Sigmoid colon (tissue), 7 donors: Measurements from ENCODE around the gene RIN1. TPM values are rescaled to one million over a fixed set of nuclear protein-coding genes. Genes with fewer than 3 reads are reported as not detected.
A peak's percentile ranks its signal among the peaks of the same experiment; 100 is the strongest.

Experiments
- DNase-seq: peaks from one replicate; pipeline ENCODE4 v3.0.0-alpha.2; 2019
- H3K27ac ChIP-seq, 4 donors: fragments of 200-600 bp; sonication (generic); one replicate each; pipeline ENCODE4 v1.5.1; 2016 to 2019; ENCODE audit warnings: mild to moderate bottlenecking in 1 of 4
- H3K27me3 ChIP-seq, 3 donors: fragments of 200-600 bp; sonication (generic); one replicate each; pipeline ENCODE4 v1.5.1; 2019; ENCODE audit warnings: mild to moderate bottlenecking in 1 of 3
- H3K36me3 ChIP-seq, 4 donors: fragments of 200-600 bp; sonication (generic); one replicate each; pipeline ENCODE4 v1.5.1; 2016 to 2019
- H3K4me1 ChIP-seq, 4 donors: fragments of 200-600 bp; sonication (generic); one replicate each; pipeline ENCODE4 v1.5.1; 2017 to 2019
- H3K4me3 ChIP-seq, 4 donors: fragments of 200-600 bp; sonication (generic); one replicate each; pipeline ENCODE4 v1.5.1; 2017 to 2019; ENCODE audit warnings: mild to moderate bottlenecking in 2 of 4, moderate library complexity in 1 of 4
- H3K9me3 ChIP-seq, 4 donors: fragments of 200-600 bp in 3 of 4; sonication (generic) in 3 of 4; one replicate each; pipeline versions ENCODE4 v1.5.1 to v1.6.1; 2013 to 2019
- EP300 ChIP-seq, 4 donors: sonication (generic); formaldehyde crosslinking; IDR thresholded peaks; one replicate each; pipeline ENCODE4 v1.6.1; 2017; ENCODE audit warnings: antibody characterized with exemption in 4 of 4
- POLR2A ChIP-seq, 2 donors: fragments of 450-650 bp; IDR thresholded peaks; one replicate each; pipeline ENCODE4 v1.6.1; 2016; ENCODE audit warnings: antibody characterized with exemption in 2 of 2, mild to moderate bottlenecking in 2 of 2, moderate library complexity in 2 of 2
- POLR2AphosphoS5 ChIP-seq, 4 donors: sonication (generic); formaldehyde crosslinking; IDR thresholded peaks; one replicate each; pipeline ENCODE4 v1.6.1; 2017; ENCODE audit warnings: antibody characterized with exemption in 4 of 4
- WGBS, 2 donors: extraction: QIAGEN DNeasy Blood & Tissue Kit; methylation state at CpG; one replicate each; pipeline ENCODE4 v1.1.7; 2013; 5-methylcytosine and 5-hydroxymethylcytosine counted together
- intact Hi-C: fragments of 100-400 bp; cut with DNase I; formaldehyde crosslinking; loops from one replicate; pipeline ENCODE4 v1.15.1; 2023
- polyA plus RNA-seq, 3 donors: library from polyadenylated mRNA; stranded (reverse); fragments of 200-250 nt; gene quantifications; one replicate each; pipeline ENCODE4 v1.2.3, GENCODE V29; 2013
- total RNA-seq, 4 donors: library from RNA; depleted of rRNA; stranded (reverse); fragments of >200 nt; gene quantifications; one replicate each; pipeline ENCODE4 v1.1.0, GENCODE V29; 2016
- TF ChIP-seq, protein P1 (sequence below), 4 experiments: fragments of 450-650 bp in 3 of 4; fragments of 200-600 bp in 1 of 4; IDR thresholded peaks; one replicate each; pipeline ENCODE4 v1.5.1; 2016 to 2019; ENCODE audit warnings: antibody characterized with exemption in 4 of 4, mild to moderate bottlenecking in 3 of 4, moderate library complexity in 2 of 4
- donor health status: healthy with polysubstance abuse.
- donor health status: Bipolar disorder and iron deficiency.
- donor health status: healthy.

RIN1 gene
- total and polyA plus RNA-seq, 7 donors: 0.68 to 10.2 (median 2.9) TPM

DNA sequence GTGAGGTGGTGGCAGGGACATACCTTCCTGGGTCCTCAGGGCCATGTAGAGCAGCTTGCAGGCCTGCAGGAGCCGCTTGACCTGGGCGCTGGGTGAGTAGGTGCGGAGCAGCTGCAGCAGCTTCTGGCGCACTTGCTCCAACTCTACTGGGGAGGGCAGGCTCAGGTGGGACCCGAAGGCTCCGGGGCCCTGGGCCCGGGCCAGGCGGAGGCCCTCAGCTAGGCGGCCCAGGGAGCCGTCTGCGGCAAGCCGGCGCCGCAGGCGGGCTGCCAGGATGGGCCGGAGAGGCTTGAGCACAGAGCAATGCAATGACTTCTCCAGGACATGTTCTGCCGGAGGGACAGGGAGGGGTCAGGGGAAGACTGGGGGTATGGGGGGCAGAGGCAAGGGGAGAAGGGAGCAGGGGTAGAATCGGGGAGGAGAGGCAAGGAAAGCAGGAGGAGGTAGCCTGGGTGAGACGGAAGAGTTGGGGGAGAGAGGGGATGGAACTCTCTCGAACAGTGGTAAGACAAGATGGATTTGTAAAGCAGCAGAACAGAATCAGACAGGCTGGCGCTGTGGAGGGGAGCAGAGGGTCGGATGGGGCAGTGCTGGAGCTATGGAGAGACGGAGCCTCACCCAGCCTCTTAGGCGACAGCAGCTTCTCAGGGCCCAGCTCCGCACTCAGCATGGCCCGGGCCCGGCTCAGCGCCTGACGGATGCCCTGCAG lies 2.2 kb downstream of the RIN1 start:
- 90 to 92% methylated on average over 29 of the region's 29 CpGs for WGBS, 2 donors
- no peak overlapping the region for H3K4me3 ChIP-seq
- peaks cover 0 to 36% (median 7%) of the 10 kb centered on the region in 4 donors for H3K36me3 ChIP-seq
- peaks cover 0 to 29% (median 26%) of the 10 kb centered on the region in 4 donors for H3K4me1 ChIP-seq
- no peaks in the 10 kb centered on the region for H3K27me3 ChIP-seq
- H3K9me3 ChIP-seq: no peaks in the 10 kb centered on the region
- intact Hi-C loops: no loop called here
- no peak for DNase-seq
- TF ChIP-seq POLR2AphosphoS5 (IDR thresholded peaks at IDR 0.05) (no peak), POLR2A (IDR thresholded peaks at IDR 0.05) (no peak), EP300 (IDR thresholded peaks at IDR 0.05) (no peak)
- TF ChIP-seq, protein P1, sequence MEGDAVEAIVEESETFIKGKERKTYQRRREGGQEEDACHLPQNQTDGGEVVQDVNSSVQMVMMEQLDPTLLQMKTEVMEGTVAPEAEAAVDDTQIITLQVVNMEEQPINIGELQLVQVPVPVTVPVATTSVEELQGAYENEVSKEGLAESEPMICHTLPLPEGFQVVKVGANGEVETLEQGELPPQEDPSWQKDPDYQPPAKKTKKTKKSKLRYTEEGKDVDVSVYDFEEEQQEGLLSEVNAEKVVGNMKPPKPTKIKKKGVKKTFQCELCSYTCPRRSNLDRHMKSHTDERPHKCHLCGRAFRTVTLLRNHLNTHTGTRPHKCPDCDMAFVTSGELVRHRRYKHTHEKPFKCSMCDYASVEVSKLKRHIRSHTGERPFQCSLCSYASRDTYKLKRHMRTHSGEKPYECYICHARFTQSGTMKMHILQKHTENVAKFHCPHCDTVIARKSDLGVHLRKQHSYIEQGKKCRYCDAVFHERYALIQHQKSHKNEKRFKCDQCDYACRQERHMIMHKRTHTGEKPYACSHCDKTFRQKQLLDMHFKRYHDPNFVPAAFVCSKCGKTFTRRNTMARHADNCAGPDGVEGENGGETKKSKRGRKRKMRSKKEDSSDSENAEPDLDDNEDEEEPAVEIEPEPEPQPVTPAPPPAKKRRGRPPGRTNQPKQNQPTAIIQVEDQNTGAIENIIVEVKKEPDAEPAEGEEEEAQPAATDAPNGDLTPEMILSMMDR (IDR thresholded peaks at IDR 0.05): no peak
- no peak overlapping the region for H3K27ac ChIP-seq

DNA sequence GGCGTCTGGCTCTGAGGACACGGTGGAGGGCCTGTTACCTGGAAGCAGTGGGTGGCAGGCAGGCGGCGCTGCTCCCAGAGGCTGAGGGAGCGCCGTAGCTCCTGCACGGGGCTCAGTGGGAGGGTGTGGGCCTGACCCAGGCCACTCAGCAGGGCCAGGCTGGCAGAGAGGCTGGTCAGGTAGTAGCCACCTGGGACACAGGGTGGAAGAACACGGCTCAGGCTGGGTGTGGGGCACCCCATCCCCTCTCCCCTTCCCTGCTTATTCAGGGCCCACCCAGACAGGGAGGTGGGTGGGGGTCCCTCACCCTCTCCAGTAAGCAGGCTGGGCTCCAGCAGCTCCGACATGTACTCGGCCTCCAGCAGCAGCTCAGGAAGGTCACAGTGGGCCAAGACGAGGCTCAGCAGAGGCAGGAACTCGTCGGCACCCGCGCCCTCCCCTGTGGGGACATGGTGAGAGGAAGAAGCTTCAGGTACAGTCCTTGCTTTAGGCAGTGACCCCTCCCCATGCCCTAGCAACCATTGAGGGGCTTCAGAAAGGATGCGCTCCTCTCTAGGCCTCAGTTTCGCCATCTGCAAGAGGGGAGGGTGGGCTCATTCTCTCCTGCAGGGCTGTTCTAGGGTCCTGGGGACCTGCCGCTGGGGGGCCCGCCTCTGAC lies 2.9 kb downstream of the RIN1 start:
- peaks cover 0 to 36% (median 33%) of the 10 kb centered on the region in 4 donors for H3K4me1 ChIP-seq
- H3K9me3 ChIP-seq: no peaks in the 10 kb centered on the region
- intact Hi-C loops: no loop called here
- H3K36me3 ChIP-seq: peaks cover 0 to 29% (median 3%) of the 10 kb centered on the region in 4 donors
- TF ChIP-seq POLR2AphosphoS5 (IDR thresholded peaks at IDR 0.05): no peak
- no peak for TF ChIP-seq EP300 (IDR thresholded peaks at IDR 0.05)
- TF ChIP-seq POLR2A (IDR thresholded peaks at IDR 0.05): no peak
- TF ChIP-seq, protein P1 (IDR thresholded peaks at IDR 0.05): no peak
- H3K27ac ChIP-seq: no peak overlapping the region
- H3K4me3 ChIP-seq: no peak overlapping the region
- H3K27me3 ChIP-seq: no peaks in the 10 kb centered on the region
- peak; percentile 52 for DNase-seq
- WGBS, 2 donors: 91 to 93% methylated on average over 19 of the region's 19 CpGs

DNA sequence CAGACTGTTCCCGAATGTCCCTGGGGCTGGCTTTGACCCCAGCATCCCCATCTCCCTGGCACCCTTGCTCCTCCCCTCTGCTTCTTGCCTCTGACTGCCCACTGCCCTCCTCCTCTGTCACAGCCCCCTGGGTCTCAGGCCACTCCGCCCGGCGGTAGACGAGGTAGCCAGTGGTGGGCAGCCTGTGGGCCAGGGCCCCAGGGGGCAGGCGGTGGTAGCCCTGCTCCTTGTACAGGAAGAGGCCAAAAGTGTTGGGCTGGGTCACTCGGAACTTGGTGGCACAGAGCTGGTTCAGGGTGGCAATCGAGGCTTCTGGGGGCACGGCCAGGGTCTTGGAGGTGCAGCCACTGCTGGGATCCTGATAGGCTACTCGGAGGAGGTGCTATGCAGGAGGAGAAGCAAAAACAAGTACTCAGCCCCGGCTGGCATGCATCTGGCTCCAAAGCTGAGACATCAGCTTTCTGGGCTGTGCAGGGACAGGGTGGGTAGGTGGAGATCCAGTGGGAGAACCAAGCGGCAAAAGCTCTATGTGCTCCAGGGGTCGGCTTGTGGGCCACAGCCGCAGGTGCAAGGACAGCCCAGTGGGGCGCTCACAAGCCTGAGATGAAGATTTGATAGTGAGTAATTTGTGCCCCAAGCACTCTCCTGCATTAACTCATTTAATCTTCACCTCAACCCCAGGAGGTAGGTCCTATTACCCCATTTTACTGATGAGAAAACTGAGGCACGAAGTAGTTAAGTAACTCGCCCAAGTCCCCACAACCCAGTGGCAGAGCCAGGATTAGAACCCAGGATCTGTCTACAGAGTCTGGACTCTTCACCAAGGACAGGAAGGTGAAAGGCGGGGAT lies 3.6 kb downstream of the RIN1 start:
- DNase-seq: peak; percentile 56
- intact Hi-C loops: no loop called here
- no peaks in the 10 kb centered on the region for H3K27me3 ChIP-seq
- no peaks in the 10 kb centered on the region for H3K9me3 ChIP-seq
- TF ChIP-seq POLR2AphosphoS5 (IDR thresholded peaks at IDR 0.05) (no peak), POLR2A (IDR thresholded peaks at IDR 0.05) (no peak), EP300 (IDR thresholded peaks at IDR 0.05) (no peak)
- TF ChIP-seq, protein P1 (IDR thresholded peaks at IDR 0.05): no peak
- H3K27ac ChIP-seq: no peak overlapping the region
- H3K4me1 ChIP-seq: peaks cover 0 to 43% (median 40%) of the 10 kb centered on the region in 4 donors
- H3K36me3 ChIP-seq: peaks cover 0 to 22% (median 3%) of the 10 kb centered on the region in 4 donors
- H3K4me3 ChIP-seq: no peak overlapping the region
- WGBS, 2 donors: 86 to 87% methylated on average over 18 of the region's 18 CpGs

DNA sequence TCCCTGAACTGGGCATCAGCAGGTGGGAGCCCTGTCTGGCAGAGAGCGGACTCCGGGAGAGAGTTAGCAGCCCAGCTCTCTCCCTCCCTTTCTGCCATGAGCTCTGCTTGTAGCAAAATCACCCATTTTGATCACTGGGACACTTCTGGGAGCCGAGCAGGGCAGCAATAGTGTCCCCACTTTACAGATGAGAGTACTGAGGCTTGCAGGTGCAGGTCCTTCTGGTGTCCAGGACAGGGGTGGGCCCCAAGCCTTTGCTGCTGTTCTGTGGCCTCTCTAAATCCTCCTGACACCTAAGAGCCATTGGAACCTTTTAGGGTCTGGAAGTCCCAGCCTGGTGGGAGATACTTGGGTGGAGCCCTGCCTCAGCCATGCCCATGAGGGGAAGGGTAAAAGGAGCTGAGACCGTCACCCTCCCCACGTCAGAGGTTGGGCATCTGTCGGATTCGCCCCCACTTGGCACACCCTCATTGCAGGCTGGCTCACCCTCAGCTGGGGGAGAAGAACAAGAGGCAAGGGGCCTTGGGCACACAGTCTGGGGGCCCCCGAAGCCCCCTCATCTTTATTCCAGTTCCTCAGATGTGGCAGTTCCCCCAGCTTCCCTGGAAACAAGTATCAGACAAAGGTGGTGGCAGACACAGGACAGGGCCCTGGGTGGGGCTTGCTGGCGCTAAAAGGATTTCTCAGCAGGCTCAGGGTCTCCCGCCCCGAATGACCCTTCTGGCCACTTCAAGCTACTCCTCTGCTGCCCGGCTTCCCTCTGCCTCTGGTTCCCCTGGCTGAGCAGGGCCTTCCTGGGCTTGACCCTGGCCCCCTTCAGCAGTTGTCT lies 4.5 kb downstream of the RIN1 start:
- H3K27ac ChIP-seq: no peak overlapping the region
- WGBS, 2 donors: 93% methylated on average over 12 of the region's 12 CpGs
- peaks cover 0 to 46% (median 44%) of the 10 kb centered on the region in 4 donors for H3K4me1 ChIP-seq
- peaks cover 0 to 16% (median 0%) of the 10 kb centered on the region in 4 donors for H3K36me3 ChIP-seq
- intact Hi-C loops: no loop called here
- no peaks in the 10 kb centered on the region for H3K9me3 ChIP-seq
- no peak overlapping the region for H3K4me3 ChIP-seq
- peak; percentile 56 for DNase-seq
- no peaks in the 10 kb centered on the region for H3K27me3 ChIP-seq
- TF ChIP-seq, protein P1 (IDR thresholded peaks at IDR 0.05): no peak
- TF ChIP-seq POLR2AphosphoS5 (IDR thresholded peaks at IDR 0.05) (no peak), POLR2A (IDR thresholded peaks at IDR 0.05) (no peak), EP300 (IDR thresholded peaks at IDR 0.05) (no peak)
